Choroid plexus epithelial cell (primary cell): ENCODE measurements around the gene SCG5.
A peak's percentile ranks its signal among the peaks of the same experiment; 100 is the strongest.

Source experiments
- DNase-seq: peaks from one replicate; pipeline ENCODE4 v3.0.0-alpha.2; 2010; ENCODE audit warnings: low read depth
- H3K4me3 ChIP-seq: 2 replicates; pipeline ENCODE4 v1.5.1; 2011; ENCODE audit warnings: low read depth, mild to moderate bottlenecking, control low read depth, low read length, moderate library complexity
- TF ChIP-seq, protein P1 (sequence below): conservative IDR thresholded peaks from 2 replicates; pipeline ENCODE4 v1.5.1; 2011; ENCODE audit warnings: low read depth, mild to moderate bottlenecking, control low read depth, inconsistent platforms, low read length, moderate library complexity

Gene SCG5

DNA sequence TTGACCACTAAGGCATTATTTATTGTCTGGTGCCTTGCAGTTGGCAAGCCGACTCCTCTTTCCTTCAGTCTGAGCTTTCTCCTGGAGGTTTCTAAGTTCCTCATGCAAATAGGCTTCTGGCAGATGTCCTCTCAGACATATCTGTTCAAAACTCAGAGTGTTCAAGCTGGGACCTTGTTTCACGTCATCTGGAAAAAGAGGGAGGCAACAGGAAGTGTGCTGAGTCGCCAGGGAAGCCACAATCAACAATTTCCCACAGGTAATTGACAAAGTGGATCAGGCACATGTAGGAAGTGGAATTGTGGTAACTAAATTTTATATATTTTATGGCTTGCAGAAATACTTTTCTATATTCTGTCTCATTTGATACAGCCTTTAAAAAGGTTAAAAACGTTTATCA, 14.6 kb downstream of the SCG5 start:
- no peak for DNase-seq
- no peak overlapping the region for H3K4me3 ChIP-seq
- TF ChIP-seq, protein P1, sequence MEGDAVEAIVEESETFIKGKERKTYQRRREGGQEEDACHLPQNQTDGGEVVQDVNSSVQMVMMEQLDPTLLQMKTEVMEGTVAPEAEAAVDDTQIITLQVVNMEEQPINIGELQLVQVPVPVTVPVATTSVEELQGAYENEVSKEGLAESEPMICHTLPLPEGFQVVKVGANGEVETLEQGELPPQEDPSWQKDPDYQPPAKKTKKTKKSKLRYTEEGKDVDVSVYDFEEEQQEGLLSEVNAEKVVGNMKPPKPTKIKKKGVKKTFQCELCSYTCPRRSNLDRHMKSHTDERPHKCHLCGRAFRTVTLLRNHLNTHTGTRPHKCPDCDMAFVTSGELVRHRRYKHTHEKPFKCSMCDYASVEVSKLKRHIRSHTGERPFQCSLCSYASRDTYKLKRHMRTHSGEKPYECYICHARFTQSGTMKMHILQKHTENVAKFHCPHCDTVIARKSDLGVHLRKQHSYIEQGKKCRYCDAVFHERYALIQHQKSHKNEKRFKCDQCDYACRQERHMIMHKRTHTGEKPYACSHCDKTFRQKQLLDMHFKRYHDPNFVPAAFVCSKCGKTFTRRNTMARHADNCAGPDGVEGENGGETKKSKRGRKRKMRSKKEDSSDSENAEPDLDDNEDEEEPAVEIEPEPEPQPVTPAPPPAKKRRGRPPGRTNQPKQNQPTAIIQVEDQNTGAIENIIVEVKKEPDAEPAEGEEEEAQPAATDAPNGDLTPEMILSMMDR: no peak

DNA sequence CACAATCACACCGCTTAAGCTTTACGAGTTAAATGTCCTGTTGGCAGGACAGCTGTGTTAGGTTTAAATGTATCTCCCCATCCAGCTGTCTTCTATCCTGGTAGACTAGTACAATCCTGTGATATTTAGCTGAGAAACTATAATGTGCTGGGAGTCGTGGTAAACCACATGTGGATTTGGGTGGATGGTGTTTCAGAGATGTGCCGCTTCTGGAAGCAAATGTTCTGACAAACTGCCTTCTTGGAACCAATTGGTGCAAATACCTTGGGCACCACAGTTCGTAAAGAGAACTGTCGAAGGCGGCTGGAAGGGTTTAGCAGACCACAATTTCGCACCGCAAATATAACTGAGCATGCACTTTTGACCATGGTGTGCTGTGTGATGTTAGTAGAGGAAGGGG, 15.0 kb downstream of the SCG5 start:
- DNase-seq: no peak
- TF ChIP-seq, protein P1: no peak
- no peak overlapping the region for H3K4me3 ChIP-seq

DNA sequence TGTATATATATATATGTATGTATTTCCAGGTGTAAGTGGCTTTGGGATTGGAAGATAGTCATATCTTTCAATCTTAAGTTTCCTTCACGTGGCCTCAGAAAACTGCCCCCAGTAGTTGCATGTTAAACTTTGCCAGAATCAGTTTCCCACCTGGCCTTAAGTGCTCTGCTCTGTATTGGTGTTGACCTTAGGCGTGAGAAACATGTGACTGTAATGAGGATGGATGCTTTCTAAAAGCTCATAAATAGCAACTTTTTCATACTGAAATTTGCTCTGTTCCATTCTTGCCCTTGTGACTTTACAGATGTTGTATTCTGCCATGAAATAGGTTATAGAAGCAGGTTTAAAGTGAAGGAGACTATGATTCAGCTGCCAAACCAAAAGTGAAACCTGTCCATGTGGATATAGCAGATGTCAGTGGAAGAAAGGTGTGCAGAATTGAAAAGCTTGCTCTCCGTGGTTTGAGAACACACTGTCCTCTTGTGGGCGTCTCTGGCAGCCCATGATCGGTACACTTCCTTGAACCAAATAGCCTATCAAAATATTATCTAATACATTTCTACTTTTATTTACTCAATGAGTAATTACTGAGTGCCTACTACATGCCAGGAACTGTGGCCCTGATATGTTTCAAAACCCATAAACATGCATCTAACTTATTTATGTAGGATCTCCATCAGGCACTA, 15.8 kb downstream of the SCG5 start:
- H3K4me3 ChIP-seq: no peak overlapping the region
- peak; percentile 66 for DNase-seq
- TF ChIP-seq, protein P1: peak; percentile 63

DNA sequence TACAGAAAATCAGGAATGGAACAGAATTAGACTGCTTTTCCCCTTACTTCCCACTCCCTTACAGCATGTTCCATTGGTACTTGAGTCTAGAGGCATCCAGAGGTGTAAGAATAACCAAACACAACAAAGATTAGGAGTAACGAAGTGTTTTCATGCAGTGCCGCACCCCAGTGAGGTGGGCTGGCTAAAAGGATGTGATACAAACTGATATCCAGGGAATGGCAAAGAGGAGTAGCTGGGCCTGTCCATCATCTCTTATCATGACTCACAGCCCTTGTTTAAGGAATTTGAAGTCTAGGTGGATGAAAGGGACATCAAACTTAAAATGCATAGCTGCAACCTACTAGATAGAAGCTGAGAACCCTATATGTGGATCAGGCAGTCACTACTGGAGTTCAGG, 16.4 kb downstream of the SCG5 start:
- TF ChIP-seq, protein P1: no peak
- DNase-seq: no peak
- H3K4me3 ChIP-seq: no peak overlapping the region

DNA sequence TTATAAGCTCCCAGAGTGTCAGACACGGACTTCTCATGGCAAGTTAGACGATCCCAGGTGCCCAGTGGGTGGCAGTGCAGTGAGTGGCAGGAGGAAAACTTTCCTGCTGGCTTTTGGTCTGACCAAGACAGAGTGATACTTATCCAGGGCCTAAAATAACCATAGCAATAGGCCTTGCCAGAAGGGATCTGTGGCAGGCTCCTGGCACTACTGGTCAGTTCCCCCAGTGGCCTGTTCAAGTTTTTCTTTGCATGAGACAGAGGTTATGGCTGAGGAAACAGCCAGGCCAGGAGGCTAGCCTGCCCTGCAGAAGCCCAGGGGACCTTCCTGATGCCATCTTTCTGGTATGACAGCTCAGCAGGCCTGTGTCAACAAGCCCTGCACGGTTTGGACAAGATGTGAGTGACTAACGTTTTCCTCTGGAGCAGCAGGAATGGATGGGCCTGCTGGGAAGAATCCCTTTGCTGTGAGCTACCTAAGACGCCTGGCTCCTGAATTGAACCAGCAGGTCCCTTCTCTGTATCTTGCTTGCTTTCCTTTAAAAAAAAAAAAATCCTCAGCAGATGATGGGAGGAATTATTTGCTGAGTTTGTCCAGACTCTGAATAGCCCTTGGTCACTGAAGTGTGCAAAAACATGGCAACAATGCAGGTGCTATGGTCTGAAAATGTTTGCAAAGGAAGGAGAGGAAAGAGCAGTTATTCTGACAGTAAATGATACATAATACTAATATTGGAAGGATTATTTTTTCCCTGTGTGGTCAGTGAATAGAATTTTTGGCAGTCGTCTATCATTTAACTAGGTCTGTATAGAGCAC, 18.0 kb downstream of the SCG5 start:
- peak; percentile 57 for DNase-seq
- H3K4me3 ChIP-seq: no peak overlapping the region
- TF ChIP-seq, protein P1: peak; percentile 11

DNA sequence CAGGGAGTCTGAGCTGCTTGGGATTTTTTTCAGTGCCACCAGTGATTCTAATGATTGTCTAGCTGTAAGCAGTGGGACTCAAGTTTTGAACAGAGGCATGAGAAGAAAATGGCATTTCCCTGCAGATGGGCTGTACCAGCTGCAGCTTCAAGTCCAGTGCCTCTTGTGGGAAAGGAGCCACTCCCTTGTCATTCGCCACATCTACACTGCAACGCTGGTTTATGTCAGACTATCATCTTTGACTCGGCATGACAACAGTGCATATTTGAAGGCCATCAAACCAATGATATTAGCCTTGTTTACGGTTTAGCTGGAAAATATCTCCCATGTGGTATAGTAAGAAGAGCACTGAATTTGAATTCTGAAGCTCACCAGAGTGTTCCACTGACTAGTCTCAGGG, 22.2 kb downstream of the SCG5 start:
- no peak for DNase-seq
- TF ChIP-seq, protein P1: no peak
- no peak overlapping the region for H3K4me3 ChIP-seq

DNA sequence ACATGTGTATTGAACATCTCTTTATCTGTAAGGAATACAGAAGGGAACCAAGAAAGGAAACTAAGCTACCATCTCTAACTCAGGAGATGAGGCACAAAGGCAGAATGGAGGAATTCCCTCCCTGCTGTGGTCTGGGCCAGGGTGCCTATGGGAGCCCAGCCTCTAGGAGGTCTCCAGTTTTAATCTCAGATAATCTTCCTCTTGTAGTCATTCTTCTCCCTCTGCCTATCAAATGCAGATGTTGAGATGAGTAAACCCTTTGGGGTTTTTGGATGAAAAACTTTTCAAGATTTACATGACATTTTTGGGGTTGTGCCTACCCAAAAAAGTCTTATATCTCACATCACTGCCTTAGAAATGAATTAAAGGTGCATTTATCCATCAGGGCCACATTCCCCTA, 23.3 kb downstream of the SCG5 start:
- no peak for DNase-seq
- TF ChIP-seq, protein P1: no peak
- no peak overlapping the region for H3K4me3 ChIP-seq
